SK-N-SH (cell line): ENCODE measurements around the gene CSRNP3. TPM values are rescaled to one million over a fixed set of nuclear protein-coding genes. Genes with fewer than 3 reads are reported as not detected.

Source experiments
- CTCF ChIA-PET: fragments of 300-600, 350-600 bp; formaldehyde crosslinking; extraction: SDS; loops from one replicate; lab custom pipeline; 2021; lab: Yijun Ruan, JAX
- POLR2A ChIA-PET: fragments of 350-600 bp; sonication (Branson Sonifier 250); formaldehyde crosslinking; extraction: SDS; loops from one replicate; lab custom pipeline; 2020; ENCODE audit warnings: antibody characterized with exemption, inconsistent platforms; lab: Yijun Ruan, JAX
- DNase-seq: peaks from one replicate; pipeline ENCODE4 v3.0.0; 2012
- H2AFZ ChIP-seq: fragments of 200-600 bp; sonication (generic); 2 replicates; pipeline ENCODE4 v1.8.1; 2016; ENCODE audit warnings: antibody characterized with exemption, mild to moderate bottlenecking, low read depth
- H3F3A ChIP-seq: fragments of 200-600 bp; sonication (generic); replicated peaks from 2 replicates; pipeline ENCODE3; 2016; ENCODE audit warnings: antibody characterized with exemption, mild to moderate bottlenecking; ENCODE audit not compliant: insufficient read depth
- H3K27ac ChIP-seq, 2 experiments: fragments of 200-500 bp in 1 of 2; fragments of 200-600 bp in 1 of 2; sonication (Bioruptor generic) in 1 of 2; sonication (generic), shearing (Covaris generic) in 1 of 2; 2 replicates each; pipeline versions ENCODE4 v1.5.1 to v1.6.1; 2014 to 2016; ENCODE audit warnings: low read depth in 2 of 2, inconsistent platforms in 1 of 2, low read length in 1 of 2, mild to moderate bottlenecking in 1 of 2, mixed read lengths in 1 of 2
- H3K27me3 ChIP-seq: fragments of 200-600 bp; sonication (generic), shearing (Covaris generic); 2 replicates; pipeline ENCODE4 v1.6.1; 2016; ENCODE audit warnings: mixed run types; ENCODE audit not compliant: insufficient read depth
- H3K36me3 ChIP-seq, 2 experiments: fragments of 200-500 bp in 1 of 2; fragments of 200-600 bp in 1 of 2; sonication (Bioruptor generic) in 1 of 2; sonication (generic) in 1 of 2; replicated peaks in 1 of 2; 2 replicates each; pipeline versions ENCODE3 to v1.5.1; 2014 to 2016; ENCODE audit warnings: low read length in 1 of 2, mild to moderate bottlenecking in 1 of 2; ENCODE audit not compliant: insufficient read depth in 2 of 2, control insufficient read depth in 1 of 2
- H3K4me1 ChIP-seq, 2 experiments: fragments of 200-500 bp in 1 of 2; fragments of 200-600 bp in 1 of 2; sonication (Bioruptor generic) in 1 of 2; sonication (generic), shearing (Covaris generic) in 1 of 2; 2 replicates each; pipeline versions ENCODE4 v1.5.1 to v1.6.1; 2014 to 2016; ENCODE audit warnings: low read depth in 1 of 2, low read length in 1 of 2, mixed run types in 1 of 2; ENCODE audit not compliant: insufficient read depth in 2 of 2, control insufficient read depth in 1 of 2
- H3K4me2 ChIP-seq: fragments of 200-600 bp; sonication (generic), shearing (Covaris generic); 2 replicates; pipeline ENCODE4 v1.6.1; 2017; ENCODE audit warnings: mixed run types
- H3K4me3 ChIP-seq, 2 experiments: fragments of 200-500 bp in 1 of 2; fragments of 200-600 bp in 1 of 2; sonication (Bioruptor generic) in 1 of 2; sonication (generic), shearing (Covaris generic) in 1 of 2; 2 replicates each; pipeline versions ENCODE4 v1.5.1 to v1.8.1; 2014 to 2016; ENCODE audit warnings: low read depth in 2 of 2, inconsistent platforms in 1 of 2, low read length in 1 of 2, mild to moderate bottlenecking in 1 of 2, mixed read lengths in 1 of 2, moderate library complexity in 1 of 2
- H3K79me2 ChIP-seq: fragments of 200-600 bp; sonication (generic); 2 replicates; pipeline ENCODE4 v1.8.1; 2017; ENCODE audit warnings: mild to moderate bottlenecking; ENCODE audit not compliant: insufficient read depth
- H3K9ac ChIP-seq: fragments of 200-600 bp; sonication (generic); 2 replicates; pipeline ENCODE4 v1.6.1; 2017; ENCODE audit warnings: mixed run types
- H3K9me2 ChIP-seq: fragments of 200-600 bp; sonication (generic); 2 replicates; pipeline ENCODE4 v1.6.1; 2017; ENCODE audit warnings: mixed run types
- H3K9me3 ChIP-seq: fragments of 200-600 bp; sonication (generic); 2 replicates; pipeline ENCODE4 v1.6.1; 2017; ENCODE audit warnings: mixed run types, mild to moderate bottlenecking, moderate library complexity
- H4K20me1 ChIP-seq: fragments of 200-600 bp; sonication (generic); 2 replicates; pipeline ENCODE4 v1.6.1; 2017; ENCODE audit warnings: mild to moderate bottlenecking, mixed run types; ENCODE audit not compliant: insufficient read depth
- CHD2 ChIP-seq: fragments of 150-350 bp; IDR thresholded peaks from 2 replicates; pipeline ENCODE4 v1.6.1; 2018; ENCODE audit warnings: low read length; ENCODE audit not compliant: partially characterized antibody
- ELF1 ChIP-seq: IDR thresholded peaks from 2 replicates; pipeline ENCODE4 v1.4.0; 2012
- EP300 ChIP-seq, 2 experiments: IDR thresholded peaks; 2 replicates each; pipeline versions ENCODE4 v1.4.0 to v1.6.1; 2012; ENCODE audit warnings: borderline replicate concordance in 1 of 2, low read depth in 1 of 2, low read length in 1 of 2
- EZH2phosphoT487 ChIP-seq: fragments of 200-600 bp; sonication (generic); IDR thresholded peaks from 2 replicates; pipeline ENCODE4 v1.6.1; 2017; ENCODE audit warnings: low read depth, mixed run types, mild to moderate bottlenecking, antibody characterized with exemption, moderate library complexity, borderline replicate concordance
- FOSL2 ChIP-seq: IDR thresholded peaks from 2 replicates; pipeline ENCODE4 v1.4.0; 2012; ENCODE audit warnings: low read depth, mild to moderate bottlenecking, moderate library complexity, borderline replicate concordance
- FOXM1 ChIP-seq: IDR thresholded peaks from 2 replicates; pipeline ENCODE4 v1.4.0; 2012; ENCODE audit warnings: low read depth, mild to moderate bottlenecking
- GATA2 ChIP-seq: sonication (generic); formaldehyde crosslinking; IDR thresholded peaks from 2 replicates; pipeline ENCODE4 v1.5.0; 2020; ENCODE audit warnings: mild to moderate bottlenecking, missing genetic modification reagents
- JUND ChIP-seq: IDR thresholded peaks from 2 replicates; pipeline ENCODE4 v1.4.0; 2012
- MEF2A ChIP-seq: IDR thresholded peaks from 2 replicates; pipeline ENCODE4 v1.4.0; 2012; ENCODE audit warnings: low read depth, borderline replicate concordance
- MXI1 ChIP-seq: IDR thresholded peaks from 2 replicates; pipeline ENCODE4 v1.6.1; 2012; ENCODE audit warnings: mild to moderate bottlenecking, low read depth, low read length, improper control_type of control experiment
- NFIC ChIP-seq: IDR thresholded peaks from 2 replicates; pipeline ENCODE4 v1.4.0; 2012; ENCODE audit warnings: borderline replicate concordance
- NRF1 ChIP-seq: IDR thresholded peaks from 2 replicates; pipeline ENCODE4 v1.6.1; 2012; ENCODE audit warnings: low read depth, mild to moderate bottlenecking, low read length
- POLR2AphosphoS5 ChIP-seq: IDR thresholded peaks from 2 replicates; pipeline ENCODE4 v1.6.1; 2012; ENCODE audit warnings: low read depth, low read length
- RCOR1 ChIP-seq: fragments of 150-350 bp; IDR thresholded peaks from 2 replicates; pipeline ENCODE4 v1.6.1; 2017; ENCODE audit warnings: antibody characterized with exemption, low read length
- RFX5 ChIP-seq: IDR thresholded peaks from 2 replicates; pipeline ENCODE4 v1.6.1; 2012; ENCODE audit warnings: mild to moderate bottlenecking, improper control_type of control experiment, low read length
- SIN3A ChIP-seq: IDR thresholded peaks from 2 replicates; pipeline ENCODE4 v1.6.1; 2012; ENCODE audit warnings: low read depth, mild to moderate bottlenecking, low read length, moderate library complexity, borderline replicate concordance
- TAF1 ChIP-seq: IDR thresholded peaks from 2 replicates; pipeline ENCODE4 v1.6.1; 2012; ENCODE audit warnings: low read depth, mild to moderate bottlenecking, low read length, moderate library complexity, borderline replicate concordance
- TCF12 ChIP-seq: IDR thresholded peaks from 2 replicates; pipeline ENCODE4 v1.4.0; 2012
- TEAD4 ChIP-seq: IDR thresholded peaks from 2 replicates; pipeline ENCODE4 v1.4.0; 2012; ENCODE audit warnings: mild to moderate bottlenecking, borderline replicate concordance; ENCODE audit not compliant: insufficient read depth
- YY1 ChIP-seq: IDR thresholded peaks from 2 replicates; pipeline ENCODE4 v1.4.0; 2012; ENCODE audit warnings: low read depth, mild to moderate bottlenecking
- WGBS: methylation state at CpG from one replicate; pipeline ENCODE4 v1.1.6; 2017; ENCODE audit warnings: low lambda C conversion rate; 5-methylcytosine and 5-hydroxymethylcytosine counted together
- polyA plus RNA-seq, 3 experiments: library from polyadenylated mRNA; depleted of rRNA; stranded (reverse); fragments of >200 nt; gene quantifications; 2 replicates each; pipeline ENCODE4 v1.2.3, GENCODE V29; 2012
- TF ChIP-seq, protein P1 (sequence below): IDR thresholded peaks from 2 replicates; pipeline ENCODE4 v1.4.0; 2012; ENCODE audit warnings: low read depth, borderline replicate concordance
- TF ChIP-seq, protein P2 (sequence below): IDR thresholded peaks from 2 replicates; pipeline ENCODE4 v1.4.0; 2012; ENCODE audit warnings: low read depth
- TF ChIP-seq, protein P3 (sequence below): IDR thresholded peaks from 2 replicates; pipeline ENCODE4 v1.6.1; 2012; ENCODE audit warnings: mild to moderate bottlenecking, low read depth, low read length, moderate library complexity
- TF ChIP-seq, protein P4 (sequence below): fragments of 150-350 bp; IDR thresholded peaks from 2 replicates; pipeline ENCODE4 v1.6.1; 2016; ENCODE audit warnings: mild to moderate bottlenecking, low read depth, low read length
- TF ChIP-seq, protein P5 (sequence below): IDR thresholded peaks from 2 replicates; pipeline ENCODE4 v1.4.0; 2012; ENCODE audit warnings: low read depth, borderline replicate concordance

The CSRNP3 gene
- polyA plus RNA-seq, 1 of the 3 experiments (the other 2 are of a cell fraction), result 1.0 TPM

DNA sequence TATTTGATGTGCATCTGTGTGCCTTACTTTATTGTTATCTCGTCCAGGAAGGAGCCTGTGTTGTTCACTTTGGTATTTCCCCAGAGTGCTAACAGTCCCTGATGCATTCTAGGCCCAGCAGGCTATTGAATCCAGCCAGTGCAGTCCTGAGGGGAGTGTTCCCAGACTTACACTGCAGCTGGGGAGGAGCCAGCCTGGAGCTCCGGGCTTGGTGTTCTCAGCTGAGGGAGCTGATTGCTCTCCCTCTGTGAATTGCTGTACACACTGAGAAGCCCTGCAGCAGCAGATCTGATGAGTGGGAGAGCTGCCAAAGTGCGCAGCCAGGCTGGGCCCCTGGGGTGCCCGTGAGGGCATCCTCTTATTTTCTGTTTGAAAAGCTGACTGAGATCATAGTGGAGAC, 165.4 kb downstream of the CSRNP3 start:
- Histone ChIP-seq H3K9me2 (no peaks in the 10 kb centered on the region), H3K27ac (peak overlapping the region; percentile 1 to 94; a peak in 2 of 4 replicates), H2AFZ (peak overlapping the region; percentile 38; the same call in 1 of the 2 replicates), H3K79me2 (no peaks in the 10 kb centered on the region), H3K9me3 (no peaks in the 10 kb centered on the region), H3K4me1 (peaks cover 32 to 47% of the 10 kb centered on the region in 2 experiments), H3K9ac (no peak overlapping the region), H3K27me3 (no peaks in the 10 kb centered on the region), H3F3A (peaks cover 6% of the 10 kb centered on the region), H3K4me2 (no peak overlapping the region; the same call in 1 of the 2 replicates), H3K36me3 (no peaks in the 10 kb centered on the region), H4K20me1 (no peaks in the 10 kb centered on the region), H3K4me3 (no peak overlapping the region)
- ChIA-PET CTCF (interaction anchor here (1.0 to 1.4 kb wide), 3 partner anchors 12 to 231 kb away, joined by 3 read pairs; no protein-coding TSS in a partner anchor), POLR2A (no interaction called here)
- peak; percentile 65 for DNase-seq
- WGBS, result 8% methylated on average over 4 of the region's 4 CpGs
- TF ChIP-seq NFIC (peak; percentile 39; the same call in 1 of the 2 replicates), EP300 (IDR thresholded peaks at IDR 0.05; ENCODE audit: borderline replicate concordance in 1 of 2, low read depth in 1 of 2, low read length in 1 of 2) (peak in 1 of 2 experiments; percentile 77; a peak in 2 of 4 replicates), SIN3A (no peak), GATA2 (CRISPR knock-in tag) (peak; percentile 77), CHD2 (peak; percentile 50), FOSL2 (no peak), EZH2phosphoT487 (no peak), FOXM1 (no peak), NRF1 (no peak), TAF1 (no peak), MXI1 (0 out of 2 replicates have a peak, but pooled peaks have one; percentile 43), MEF2A (no peak), RFX5 (peak; percentile 25; the same call in 1 of the 2 replicates), TEAD4 (no peak), RCOR1 (peak; percentile 88), JUND (no peak), POLR2AphosphoS5 (no peak), ELF1 (peak; percentile 30; the same call in 1 of the 2 replicates), TCF12 (no peak; the same call in 1 of the 2 replicates), YY1 (no peak)
- TF ChIP-seq, protein P1, sequence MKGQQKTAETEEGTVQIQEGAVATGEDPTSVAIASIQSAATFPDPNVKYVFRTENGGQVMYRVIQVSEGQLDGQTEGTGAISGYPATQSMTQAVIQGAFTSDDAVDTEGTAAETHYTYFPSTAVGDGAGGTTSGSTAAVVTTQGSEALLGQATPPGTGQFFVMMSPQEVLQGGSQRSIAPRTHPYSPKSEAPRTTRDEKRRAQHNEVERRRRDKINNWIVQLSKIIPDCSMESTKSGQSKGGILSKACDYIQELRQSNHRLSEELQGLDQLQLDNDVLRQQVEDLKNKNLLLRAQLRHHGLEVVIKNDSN, result no peak
- TF ChIP-seq, protein P2, sequence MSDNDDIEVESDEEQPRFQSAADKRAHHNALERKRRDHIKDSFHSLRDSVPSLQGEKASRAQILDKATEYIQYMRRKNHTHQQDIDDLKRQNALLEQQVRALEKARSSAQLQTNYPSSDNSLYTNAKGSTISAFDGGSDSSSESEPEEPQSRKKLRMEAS, result no peak
- TF ChIP-seq, protein P3, sequence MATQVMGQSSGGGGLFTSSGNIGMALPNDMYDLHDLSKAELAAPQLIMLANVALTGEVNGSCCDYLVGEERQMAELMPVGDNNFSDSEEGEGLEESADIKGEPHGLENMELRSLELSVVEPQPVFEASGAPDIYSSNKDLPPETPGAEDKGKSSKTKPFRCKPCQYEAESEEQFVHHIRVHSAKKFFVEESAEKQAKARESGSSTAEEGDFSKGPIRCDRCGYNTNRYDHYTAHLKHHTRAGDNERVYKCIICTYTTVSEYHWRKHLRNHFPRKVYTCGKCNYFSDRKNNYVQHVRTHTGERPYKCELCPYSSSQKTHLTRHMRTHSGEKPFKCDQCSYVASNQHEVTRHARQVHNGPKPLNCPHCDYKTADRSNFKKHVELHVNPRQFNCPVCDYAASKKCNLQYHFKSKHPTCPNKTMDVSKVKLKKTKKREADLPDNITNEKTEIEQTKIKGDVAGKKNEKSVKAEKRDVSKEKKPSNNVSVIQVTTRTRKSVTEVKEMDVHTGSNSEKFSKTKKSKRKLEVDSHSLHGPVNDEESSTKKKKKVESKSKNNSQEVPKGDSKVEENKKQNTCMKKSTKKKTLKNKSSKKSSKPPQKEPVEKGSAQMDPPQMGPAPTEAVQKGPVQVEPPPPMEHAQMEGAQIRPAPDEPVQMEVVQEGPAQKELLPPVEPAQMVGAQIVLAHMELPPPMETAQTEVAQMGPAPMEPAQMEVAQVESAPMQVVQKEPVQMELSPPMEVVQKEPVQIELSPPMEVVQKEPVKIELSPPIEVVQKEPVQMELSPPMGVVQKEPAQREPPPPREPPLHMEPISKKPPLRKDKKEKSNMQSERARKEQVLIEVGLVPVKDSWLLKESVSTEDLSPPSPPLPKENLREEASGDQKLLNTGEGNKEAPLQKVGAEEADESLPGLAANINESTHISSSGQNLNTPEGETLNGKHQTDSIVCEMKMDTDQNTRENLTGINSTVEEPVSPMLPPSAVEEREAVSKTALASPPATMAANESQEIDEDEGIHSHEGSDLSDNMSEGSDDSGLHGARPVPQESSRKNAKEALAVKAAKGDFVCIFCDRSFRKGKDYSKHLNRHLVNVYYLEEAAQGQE, result no peak
- TF ChIP-seq, protein P4, sequence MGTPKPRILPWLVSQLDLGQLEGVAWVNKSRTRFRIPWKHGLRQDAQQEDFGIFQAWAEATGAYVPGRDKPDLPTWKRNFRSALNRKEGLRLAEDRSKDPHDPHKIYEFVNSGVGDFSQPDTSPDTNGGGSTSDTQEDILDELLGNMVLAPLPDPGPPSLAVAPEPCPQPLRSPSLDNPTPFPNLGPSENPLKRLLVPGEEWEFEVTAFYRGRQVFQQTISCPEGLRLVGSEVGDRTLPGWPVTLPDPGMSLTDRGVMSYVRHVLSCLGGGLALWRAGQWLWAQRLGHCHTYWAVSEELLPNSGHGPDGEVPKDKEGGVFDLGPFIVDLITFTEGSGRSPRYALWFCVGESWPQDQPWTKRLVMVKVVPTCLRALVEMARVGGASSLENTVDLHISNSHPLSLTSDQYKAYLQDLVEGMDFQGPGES, result no peak
- TF ChIP-seq, protein P5, sequence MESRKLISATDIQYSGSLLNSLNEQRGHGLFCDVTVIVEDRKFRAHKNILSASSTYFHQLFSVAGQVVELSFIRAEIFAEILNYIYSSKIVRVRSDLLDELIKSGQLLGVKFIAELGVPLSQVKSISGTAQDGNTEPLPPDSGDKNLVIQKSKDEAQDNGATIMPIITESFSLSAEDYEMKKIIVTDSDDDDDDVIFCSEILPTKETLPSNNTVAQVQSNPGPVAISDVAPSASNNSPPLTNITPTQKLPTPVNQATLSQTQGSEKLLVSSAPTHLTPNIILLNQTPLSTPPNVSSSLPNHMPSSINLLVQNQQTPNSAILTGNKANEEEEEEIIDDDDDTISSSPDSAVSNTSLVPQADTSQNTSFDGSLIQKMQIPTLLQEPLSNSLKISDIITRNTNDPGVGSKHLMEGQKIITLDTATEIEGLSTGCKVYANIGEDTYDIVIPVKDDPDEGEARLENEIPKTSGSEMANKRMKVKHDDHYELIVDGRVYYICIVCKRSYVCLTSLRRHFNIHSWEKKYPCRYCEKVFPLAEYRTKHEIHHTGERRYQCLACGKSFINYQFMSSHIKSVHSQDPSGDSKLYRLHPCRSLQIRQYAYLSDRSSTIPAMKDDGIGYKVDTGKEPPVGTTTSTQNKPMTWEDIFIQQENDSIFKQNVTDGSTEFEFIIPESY, result no peak
